ENCODE data around the gene AGAP3.

The AGAP3 gene

GRCh38 chr7:151088019-151088855, 2.0 kb downstream of the AGAP3 start:
- no peak for DNase-seq (ENCODE audit: low spot score)

- no peak for DNase-seq (ENCODE audit: low spot score)
Observed at GRCh38 chr7:151088856-151089699, 2.8 kb downstream of the AGAP3 start.

DNA sequence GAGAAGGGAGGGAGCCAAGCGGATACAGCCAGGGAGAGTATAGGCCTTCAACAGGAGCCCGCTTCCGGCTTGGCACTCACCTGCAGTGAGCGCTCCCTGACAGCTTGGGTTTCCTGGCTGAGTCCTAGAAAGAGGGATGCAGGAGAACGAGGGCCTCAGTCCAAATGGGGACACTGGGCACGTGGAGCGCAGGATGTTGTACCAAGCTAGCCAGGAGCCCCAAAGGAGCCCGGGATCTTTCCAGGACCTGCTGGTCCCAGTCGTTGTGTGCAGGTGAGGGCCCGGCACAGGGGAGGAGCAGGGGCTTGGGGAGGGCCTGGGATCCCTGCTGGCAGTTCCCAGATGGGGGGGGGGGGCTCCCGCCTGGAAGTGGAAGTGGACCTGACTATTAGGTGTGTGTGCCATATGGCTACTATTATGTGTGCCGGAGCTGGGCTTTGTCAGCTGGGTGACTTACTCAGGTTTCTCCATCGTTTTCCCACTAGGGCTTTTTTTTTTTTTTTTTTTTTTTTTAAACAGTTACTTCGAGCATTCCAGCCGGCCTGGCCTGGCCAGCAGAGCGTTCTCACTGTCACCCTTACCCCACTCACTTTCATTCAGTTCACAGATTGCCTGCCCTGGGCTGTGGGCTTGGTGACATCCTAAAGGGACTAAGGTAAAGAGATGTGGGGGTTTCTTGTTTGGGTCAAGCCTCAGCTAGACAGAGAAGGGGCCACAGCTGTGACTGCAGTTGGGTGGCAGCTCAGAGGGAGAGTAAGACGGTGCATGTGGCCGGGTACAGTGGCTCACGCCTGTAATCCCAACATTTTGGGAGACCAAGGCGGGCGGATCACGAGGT, 3.8 kb downstream of the AGAP3 start:
- DNase-seq (ENCODE audit: low spot score): no peak

DNA sequence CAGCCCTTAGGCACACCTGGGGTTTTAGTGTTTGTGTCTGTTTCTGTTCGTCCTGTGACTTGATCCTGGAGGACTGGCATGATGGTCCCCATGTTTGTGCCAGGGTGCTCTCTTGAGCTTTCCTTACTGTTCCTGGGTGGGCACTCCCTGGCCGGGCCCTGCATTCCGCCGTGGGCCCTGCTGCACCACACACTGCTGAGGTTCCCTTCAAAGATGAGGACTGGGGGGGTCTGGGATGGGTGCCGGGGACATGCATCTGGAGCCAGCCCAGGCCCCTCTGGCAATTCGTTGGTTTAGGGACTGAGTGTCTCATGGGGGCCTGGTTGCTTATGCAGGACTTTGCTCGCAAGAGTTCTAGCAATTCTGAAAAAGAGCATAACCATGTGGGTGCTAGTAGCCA, 4.7 kb downstream of the AGAP3 start:
- DNase-seq (ENCODE audit: low spot score): no peak

DNA sequence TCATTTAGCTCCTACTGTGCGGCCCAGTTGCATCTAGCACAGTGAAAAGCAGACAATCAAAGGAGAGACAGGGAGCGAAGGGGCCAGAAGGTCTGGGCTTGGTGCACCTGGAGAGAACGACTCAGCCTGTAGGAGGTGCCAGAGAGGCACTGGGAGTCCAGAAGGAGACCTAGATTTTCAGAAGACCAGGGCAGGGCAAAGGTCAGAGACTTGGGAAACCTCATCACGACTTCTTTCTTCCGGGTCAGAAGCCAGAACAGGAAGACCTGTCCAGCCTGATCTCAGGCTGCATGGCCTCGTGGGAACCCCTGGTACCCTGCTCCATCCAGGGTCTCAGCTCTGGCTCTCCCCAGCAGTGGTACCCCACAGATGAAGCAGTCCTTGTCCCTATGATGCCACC, 5.2 kb downstream of the AGAP3 start:
- DNase-seq (ENCODE audit: low spot score): no peak

GRCh38 chr7:151091988-151092387, 5.7 kb downstream of the AGAP3 start:
- DNase-seq (ENCODE audit: low spot score): no peak

- no peak for DNase-seq (ENCODE audit: low spot score)
Observed at GRCh38 chr7:151093748-151094147, 7.5 kb downstream of the AGAP3 start.

GRCh38 chr7:151094675-151095074, 8.4 kb downstream of the AGAP3 start:
- DNase-seq (ENCODE audit: low spot score): no peak

GRCh38 chr7:151095123-151095797, 9.0 kb downstream of the AGAP3 start:
- no peak for DNase-seq (ENCODE audit: low spot score)

- no peak for DNase-seq (ENCODE audit: low spot score)
Observed at GRCh38 chr7:151095828-151096475, 9.7 kb downstream of the AGAP3 start.

DNA sequence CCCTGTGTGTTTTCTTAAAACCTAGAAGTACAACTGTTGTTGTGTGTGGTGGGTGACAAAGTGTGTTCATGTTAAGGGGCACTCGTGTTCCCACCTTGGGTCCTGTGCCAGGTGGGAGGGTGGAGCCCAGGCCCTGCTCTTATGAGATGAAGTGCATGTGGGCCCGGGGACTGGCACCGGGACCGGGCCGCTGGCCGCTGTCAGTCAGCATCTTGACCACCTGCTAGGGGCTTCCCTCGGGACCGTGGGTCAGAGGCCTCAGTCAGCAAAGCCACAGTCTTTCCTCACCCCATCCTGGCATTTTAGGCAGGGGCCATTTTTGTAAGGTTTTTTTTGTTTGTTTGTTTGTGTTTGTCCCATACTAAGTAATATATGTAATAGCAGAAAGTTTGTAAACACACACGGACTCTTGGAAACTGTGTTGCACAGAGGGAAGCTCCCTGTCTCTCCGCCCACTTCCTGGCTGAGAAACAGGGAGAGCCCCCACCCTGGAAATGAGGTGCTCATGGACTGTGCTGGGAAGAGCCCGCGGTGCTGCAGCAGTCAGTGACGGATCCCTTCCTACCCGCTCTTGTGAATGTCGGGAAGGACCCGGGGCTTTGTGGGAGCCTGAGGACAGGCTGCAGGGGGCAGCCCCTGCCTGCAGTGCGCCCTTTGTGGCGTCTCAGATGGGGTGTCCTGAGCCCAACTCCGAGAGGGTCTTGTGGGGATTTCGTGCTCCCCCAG, 13.4 kb downstream of the AGAP3 start:
- DNase-seq (ENCODE audit: low spot score): no peak

DNA sequence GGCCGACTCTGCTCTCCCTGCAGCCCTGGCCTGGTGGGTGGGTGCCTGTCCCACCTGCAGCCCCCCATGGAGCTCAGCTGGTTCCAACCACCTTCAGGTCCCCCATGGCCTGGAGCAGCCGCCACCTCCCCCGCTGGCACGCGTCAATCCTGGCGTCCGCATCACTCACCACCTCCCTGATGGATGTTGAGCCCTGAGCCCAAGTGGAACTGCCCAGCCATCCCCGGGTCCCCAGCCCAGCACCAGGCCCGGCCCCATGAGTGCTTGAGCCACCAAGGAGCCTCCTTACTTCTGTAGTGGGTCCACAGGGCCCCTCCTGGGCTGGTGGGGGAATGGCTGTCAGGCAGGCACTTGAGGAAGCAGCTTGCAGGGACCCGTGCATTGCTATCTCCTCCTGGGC, 14.6 kb downstream of the AGAP3 start:
- no peak for DNase-seq (ENCODE audit: low spot score)

DNA sequence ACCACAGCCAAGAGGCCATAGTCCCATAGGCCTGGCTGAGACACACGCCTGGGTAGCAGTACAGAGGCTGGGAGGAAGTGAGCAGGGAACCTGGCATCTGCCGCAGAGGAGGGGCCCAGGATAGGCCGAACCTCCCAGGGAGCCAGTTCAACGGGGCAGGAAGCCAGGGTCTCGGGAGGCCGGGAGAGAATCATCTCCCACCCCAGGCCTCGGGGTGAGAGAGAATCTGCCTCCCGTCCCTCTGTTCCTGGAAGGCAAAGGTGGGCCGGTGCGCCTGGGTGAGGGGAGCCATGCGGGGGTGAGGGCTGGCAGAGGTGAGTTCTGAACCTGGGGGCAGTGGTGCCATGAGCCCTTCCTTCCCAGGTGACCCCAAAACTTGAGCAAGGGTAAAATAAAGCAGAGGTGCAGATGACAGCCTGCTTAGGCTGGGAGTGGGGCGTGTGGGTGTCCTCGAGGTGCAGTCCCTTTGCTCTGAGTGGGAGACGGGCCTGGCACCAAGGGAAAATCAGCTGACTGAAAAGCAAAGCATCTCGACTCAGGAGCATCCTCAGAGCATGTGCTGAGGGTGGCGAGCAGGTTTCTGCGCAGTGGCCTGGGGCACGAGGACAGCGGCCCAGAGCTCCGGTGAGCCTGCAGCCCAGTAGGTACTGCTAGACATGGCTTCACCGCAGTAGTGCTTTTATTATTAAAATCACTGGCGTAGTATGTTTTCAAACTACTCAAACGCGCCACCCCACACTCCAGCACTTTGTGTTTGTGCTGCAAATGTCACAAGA, 15.5 kb downstream of the AGAP3 start:
- DNase-seq (ENCODE audit: low spot score): no peak

DNA sequence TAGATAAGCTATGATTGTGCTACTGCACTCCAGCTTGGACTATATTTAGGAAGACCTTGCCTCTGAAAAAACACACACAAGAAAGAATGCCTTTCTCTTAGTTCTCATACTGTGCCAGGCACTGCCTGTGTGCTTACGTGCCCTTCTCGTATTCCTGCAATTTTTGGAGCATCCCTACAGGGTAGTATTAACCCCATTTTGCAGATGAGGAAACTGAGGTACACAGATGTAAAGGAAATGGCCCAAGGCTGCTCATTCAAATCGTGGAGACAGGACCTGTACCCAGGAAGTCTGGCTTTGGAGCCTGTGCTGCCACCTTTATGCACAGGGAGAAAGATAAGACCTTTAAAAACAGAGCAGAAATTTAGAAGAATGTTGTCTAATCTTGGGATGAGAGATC, 16.7 kb downstream of the AGAP3 start:
- no peak for DNase-seq (ENCODE audit: low spot score)

DNA sequence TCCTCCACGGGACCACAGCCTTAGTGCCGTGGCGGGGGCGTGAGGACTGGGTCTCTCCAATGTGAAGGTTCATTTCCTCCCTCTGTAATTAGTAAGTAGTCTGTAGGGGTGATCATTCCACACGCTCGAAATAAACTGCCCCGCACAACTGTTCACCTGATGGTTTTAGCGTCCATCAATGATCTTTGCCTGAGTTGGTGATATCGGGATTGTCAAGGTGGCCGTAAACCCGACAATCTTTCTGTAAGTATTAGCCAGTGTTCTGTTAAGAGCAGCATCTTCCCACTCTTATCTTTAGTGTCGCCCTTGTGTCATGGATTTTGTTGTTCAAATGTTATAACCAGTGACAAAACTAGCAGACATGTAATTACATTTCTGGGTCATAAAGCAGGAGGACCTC, 17.7 kb downstream of the AGAP3 start:
- DNase-seq (ENCODE audit: low spot score): no peak

GRCh38 chr7:151104411-151105235, 18.3 kb downstream of the AGAP3 start:
- DNase-seq (ENCODE audit: low spot score): no peak

DNA sequence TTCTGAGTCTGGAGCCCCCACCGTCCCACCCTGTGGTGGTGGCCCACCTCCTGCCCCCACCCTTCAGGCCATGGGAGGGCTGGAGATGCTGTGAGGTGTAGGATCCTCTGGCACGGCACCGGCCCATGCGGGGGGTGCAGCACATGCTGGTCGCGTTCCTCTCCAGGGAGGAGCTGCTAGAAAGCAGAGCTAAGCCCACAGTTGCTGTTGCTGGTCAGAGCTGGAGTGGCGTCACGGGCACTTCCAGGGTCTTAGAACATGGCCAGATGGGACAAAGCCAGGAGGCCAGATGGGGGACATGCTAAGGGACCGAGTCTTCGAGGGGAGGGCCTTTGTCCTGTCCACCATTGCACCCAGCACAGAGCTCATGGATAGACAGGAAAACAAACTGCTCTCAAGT, 21.6 kb downstream of the AGAP3 start:
- no peak for DNase-seq (ENCODE audit: low spot score)

GRCh38 chr7:151109094-151110048, 23.1 kb downstream of the AGAP3 start:
- DNase-seq (ENCODE audit: low spot score): no peak

Measured in CD4-positive, alpha-beta T cell treated with Interleukin-15 for 4 hours (primary cell).